BJ (cell line): ENCODE measurements around the gene NEGR1. TPM values are rescaled to one million over a fixed set of nuclear protein-coding genes. Genes with fewer than 3 reads are reported as not detected.

ENCODE experiments used
- CTCF ChIA-PET: fragments of 350-600 bp; formaldehyde crosslinking; extraction: SDS; loops from one replicate; lab custom pipeline; 2021; ENCODE audit warnings: antibody characterized with exemption, inconsistent platforms; lab: Yijun Ruan, JAX
- POLR2A ChIA-PET: fragments of 300-600 bp; sonication (Branson Sonifier 250); formaldehyde crosslinking; extraction: SDS; loops from one replicate; lab custom pipeline; 2021; ENCODE audit warnings: antibody characterized with exemption; lab: Charles Lee
- DNase-seq: peaks from one replicate; pipeline ENCODE4 v3.0.0-alpha.2; 2011; ENCODE audit warnings: low read depth
- H3K27me3 ChIP-seq: 2 replicates; pipeline ENCODE4 v1.6.0; 2011; ENCODE audit warnings: low read length; ENCODE audit not compliant: control insufficient read depth, insufficient read depth
- H3K36me3 ChIP-seq: 2 replicates; pipeline ENCODE4 v1.5.1; 2011; ENCODE audit warnings: low read length; ENCODE audit not compliant: control insufficient read depth, insufficient read depth
- H3K4me3 ChIP-seq: 2 replicates; pipeline ENCODE4 v1.5.1; 2011; ENCODE audit warnings: low read depth, mild to moderate bottlenecking, control low read depth, low read length
- polyA plus RNA-seq: library from polyadenylated mRNA; depleted of rRNA; stranded (reverse); fragments of >200 nt; gene quantifications from 2 replicates; pipeline ENCODE4 v1.2.3, GENCODE V29; 2011
- TF ChIP-seq, protein P1 (sequence below): IDR thresholded peaks from 2 replicates; pipeline ENCODE4 v1.5.1; 2011; ENCODE audit warnings: low read depth, mild to moderate bottlenecking, control low read depth, inconsistent platforms, low read length, moderate library complexity; ENCODE audit not compliant: insufficient read depth

The NEGR1 gene
- polyA plus RNA-seq, 1 experiment = 15.4 TPM

- Histone ChIP-seq H3K27me3 (no peaks in the 10 kb centered on the region), H3K4me3 (no peak overlapping the region), H3K36me3 (no peaks in the 10 kb centered on the region)
- CTCF ChIA-PET = no interaction called here
- TF ChIP-seq, protein P1, sequence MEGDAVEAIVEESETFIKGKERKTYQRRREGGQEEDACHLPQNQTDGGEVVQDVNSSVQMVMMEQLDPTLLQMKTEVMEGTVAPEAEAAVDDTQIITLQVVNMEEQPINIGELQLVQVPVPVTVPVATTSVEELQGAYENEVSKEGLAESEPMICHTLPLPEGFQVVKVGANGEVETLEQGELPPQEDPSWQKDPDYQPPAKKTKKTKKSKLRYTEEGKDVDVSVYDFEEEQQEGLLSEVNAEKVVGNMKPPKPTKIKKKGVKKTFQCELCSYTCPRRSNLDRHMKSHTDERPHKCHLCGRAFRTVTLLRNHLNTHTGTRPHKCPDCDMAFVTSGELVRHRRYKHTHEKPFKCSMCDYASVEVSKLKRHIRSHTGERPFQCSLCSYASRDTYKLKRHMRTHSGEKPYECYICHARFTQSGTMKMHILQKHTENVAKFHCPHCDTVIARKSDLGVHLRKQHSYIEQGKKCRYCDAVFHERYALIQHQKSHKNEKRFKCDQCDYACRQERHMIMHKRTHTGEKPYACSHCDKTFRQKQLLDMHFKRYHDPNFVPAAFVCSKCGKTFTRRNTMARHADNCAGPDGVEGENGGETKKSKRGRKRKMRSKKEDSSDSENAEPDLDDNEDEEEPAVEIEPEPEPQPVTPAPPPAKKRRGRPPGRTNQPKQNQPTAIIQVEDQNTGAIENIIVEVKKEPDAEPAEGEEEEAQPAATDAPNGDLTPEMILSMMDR = no peak
- POLR2A ChIA-PET = no interaction called here
- no peak for DNase-seq
These were observed 295.2 kb downstream of the NEGR1 start for GRCh38 chr1:71987181-71987580.

- no peaks in the 10 kb centered on the region for H3K27me3 ChIP-seq
- no peak for DNase-seq
- H3K4me3 ChIP-seq = no peak overlapping the region
- TF ChIP-seq, protein P1 = no peak
- POLR2A ChIA-PET = no interaction called here
- CTCF ChIA-PET = no interaction called here
- no peaks in the 10 kb centered on the region for H3K36me3 ChIP-seq
These were observed 296.2 kb downstream of the NEGR1 start for GRCh38 chr1:71986160-71986559.

GRCh38 chr1:71980556-71980955, 301.8 kb downstream of the NEGR1 start:
- CTCF ChIA-PET = no interaction called here
- TF ChIP-seq, protein P1 = no peak

DNA sequence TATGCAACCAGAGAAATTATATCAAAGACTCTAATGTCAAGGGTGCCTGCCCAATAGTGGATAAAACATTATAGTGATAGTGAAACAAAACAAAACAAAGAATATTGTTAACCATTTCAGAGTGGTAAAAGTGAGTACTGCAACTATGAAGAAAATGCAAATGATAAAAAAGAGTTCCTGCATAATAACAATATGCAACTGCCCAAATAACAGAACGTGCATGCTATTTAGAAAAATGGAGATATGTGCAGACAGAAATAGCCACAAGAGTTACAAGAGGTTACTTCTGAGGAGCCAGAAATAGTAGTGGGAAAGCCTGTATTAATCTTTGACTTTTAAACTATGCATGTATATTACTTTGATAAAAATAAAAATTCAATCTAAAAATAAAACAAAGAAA, 302.5 kb downstream of the NEGR1 start:
- DNase-seq = no peak
- Histone ChIP-seq H3K36me3 (no peaks in the 10 kb centered on the region), H3K4me3 (no peak overlapping the region), H3K27me3 (no peaks in the 10 kb centered on the region)
- TF ChIP-seq, protein P1 = no peak
- CTCF ChIA-PET = no interaction called here
- POLR2A ChIA-PET = no interaction called here

More at GRCh38 chr1:71980556-71980955, 301.8 kb downstream of the NEGR1 start:
- POLR2A ChIA-PET = interaction anchor here (0.5 kb wide), 1 partner anchor 9 kb away, joined by 3 read pairs; no protein-coding TSS in a partner anchor
- Histone ChIP-seq H3K36me3 (no peaks in the 10 kb centered on the region), H3K4me3 (no peak overlapping the region), H3K27me3 (no peaks in the 10 kb centered on the region)
- no peak for DNase-seq

GRCh38 chr1:71967670-71968069, 314.7 kb downstream of the NEGR1 start:
- H3K27me3 ChIP-seq = no peaks in the 10 kb centered on the region
- H3K4me3 ChIP-seq = no peak overlapping the region
- ChIA-PET CTCF (no interaction called here), POLR2A (no interaction called here)
- TF ChIP-seq, protein P1 = no peak
- no peak for DNase-seq
- no peaks in the 10 kb centered on the region for H3K36me3 ChIP-seq
